HEK293T (cell line): ENCODE data around the gene TRMT13.

Source experiments
- ARNT ChIP-seq: fragments of 450-650 bp; IDR thresholded peaks from 2 replicates; pipeline ENCODE4 v1.6.1; 2017; ENCODE audit warnings: mild to moderate bottlenecking
- BHLHE40 ChIP-seq: fragments of 450-650 bp; IDR thresholded peaks from 2 replicates; pipeline ENCODE4 v1.6.1; 2016; ENCODE audit warnings: mild to moderate bottlenecking, moderate library complexity, borderline replicate concordance
- CTBP1 ChIP-seq: fragments of 450-650 bp; IDR thresholded peaks from 2 replicates; pipeline ENCODE4 v1.6.1; 2016; ENCODE audit warnings: borderline replicate concordance
- ELF4 ChIP-seq: fragments of 450-650 bp; IDR thresholded peaks from 2 replicates; pipeline ENCODE4 v1.6.1; 2017; ENCODE audit warnings: antibody characterized with exemption
- FOXK2 ChIP-seq: fragments of 450-650 bp; IDR thresholded peaks from 2 replicates; pipeline ENCODE4 v1.6.1; 2016; ENCODE audit warnings: mild to moderate bottlenecking
- FOXM1 ChIP-seq: fragments of 450-650 bp; IDR thresholded peaks from 2 replicates; pipeline ENCODE4 v1.6.1; 2017; ENCODE audit warnings: mild to moderate bottlenecking, borderline replicate concordance
- L3MBTL2 ChIP-seq: fragments of 450-650 bp; conservative IDR thresholded peaks from 2 replicates; pipeline ENCODE4 v1.6.1; 2016; ENCODE audit warnings: mild to moderate bottlenecking
- NFRKB ChIP-seq: fragments of 450-650 bp; IDR thresholded peaks from 2 replicates; pipeline ENCODE4 v1.6.1; 2016; ENCODE audit warnings: mild to moderate bottlenecking, moderate library complexity
- PKNOX1 ChIP-seq: fragments of 450-650 bp; IDR thresholded peaks from 2 replicates; pipeline ENCODE4 v1.6.1; 2016
- SP1 ChIP-seq: fragments of 450-650 bp; IDR thresholded peaks from 2 replicates; pipeline ENCODE4 v1.6.1; 2017
- SUZ12 ChIP-seq: fragments of 450-650 bp; IDR thresholded peaks from 2 replicates; pipeline ENCODE4 v1.6.1; 2016; ENCODE audit warnings: mild to moderate bottlenecking
- TARDBP ChIP-seq: fragments of 450-650 bp; IDR thresholded peaks from 2 replicates; pipeline ENCODE4 v1.6.1; 2016

DNA sequence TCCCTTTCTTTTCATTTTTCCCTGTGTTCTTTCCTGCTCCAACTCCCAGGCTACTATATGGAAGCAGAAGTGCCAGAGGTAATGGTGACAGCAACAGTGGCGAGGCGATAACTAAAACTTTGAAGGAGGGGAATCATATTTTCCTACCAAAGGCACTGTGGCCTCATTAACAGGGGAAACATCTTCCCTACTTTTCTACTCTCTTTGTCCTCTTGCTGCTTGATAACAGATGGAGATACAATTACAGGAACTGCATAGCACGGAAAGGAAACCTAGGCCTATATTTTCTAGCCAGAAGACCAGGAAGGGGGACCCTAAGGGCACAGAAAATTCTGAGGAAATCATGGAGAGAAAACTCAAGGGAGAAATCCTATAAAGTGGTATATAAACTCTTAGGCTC is 42.5 kb upstream of the TRMT13 start:
- TF ChIP-seq BHLHE40 (no peak), FOXM1 (no peak), NFRKB (no peak), ARNT (no peak), FOXK2 (no peak), L3MBTL2 (no peak), SP1 (no peak), CTBP1 (no peak), TARDBP (no peak), PKNOX1 (no peak), SUZ12 (no peak), ELF4 (no peak)
